PFSK-1 (cell line): Measurements from ENCODE around the gene PLAU.

ENCODE experiments used
- FOXP2 ChIP-seq: optimal IDR thresholded peaks from 2 replicates; pipeline ENCODE3; 2011; ENCODE audit warnings: borderline replicate concordance, control low read depth, inconsistent platforms; ENCODE audit not compliant: insufficient read depth; ENCODE audit errors: extremely low read length, extremely low read depth
- POLR2AphosphoS5 ChIP-seq: IDR thresholded peaks from 2 replicates; pipeline ENCODE4 v1.6.1; 2012; ENCODE audit warnings: low read depth, mild to moderate bottlenecking, control low read depth, low read length, moderate library complexity
- SIN3A ChIP-seq: IDR thresholded peaks from 2 replicates; pipeline ENCODE4 v1.6.1; 2012; ENCODE audit warnings: mild to moderate bottlenecking, low read length, moderate library complexity, borderline replicate concordance; ENCODE audit not compliant: insufficient read depth
- TAF1 ChIP-seq: IDR thresholded peaks from 2 replicates; pipeline ENCODE4 v1.6.1; 2012; ENCODE audit warnings: low read length, control low read depth, borderline replicate concordance; ENCODE audit not compliant: insufficient read depth
- TF ChIP-seq, protein P1 (sequence below), 2 experiments: IDR thresholded peaks; 2 replicates each; pipeline versions ENCODE4 v1.6.1 to v1.8.0; 2011 to 2012; ENCODE audit warnings: low read depth in 2 of 2, low read length in 2 of 2, control low read depth in 1 of 2, inconsistent platforms in 1 of 2, mild to moderate bottlenecking in 1 of 2, moderate library complexity in 1 of 2; ENCODE audit not compliant: insufficient read depth in 1 of 2

- TF ChIP-seq, protein P1, sequence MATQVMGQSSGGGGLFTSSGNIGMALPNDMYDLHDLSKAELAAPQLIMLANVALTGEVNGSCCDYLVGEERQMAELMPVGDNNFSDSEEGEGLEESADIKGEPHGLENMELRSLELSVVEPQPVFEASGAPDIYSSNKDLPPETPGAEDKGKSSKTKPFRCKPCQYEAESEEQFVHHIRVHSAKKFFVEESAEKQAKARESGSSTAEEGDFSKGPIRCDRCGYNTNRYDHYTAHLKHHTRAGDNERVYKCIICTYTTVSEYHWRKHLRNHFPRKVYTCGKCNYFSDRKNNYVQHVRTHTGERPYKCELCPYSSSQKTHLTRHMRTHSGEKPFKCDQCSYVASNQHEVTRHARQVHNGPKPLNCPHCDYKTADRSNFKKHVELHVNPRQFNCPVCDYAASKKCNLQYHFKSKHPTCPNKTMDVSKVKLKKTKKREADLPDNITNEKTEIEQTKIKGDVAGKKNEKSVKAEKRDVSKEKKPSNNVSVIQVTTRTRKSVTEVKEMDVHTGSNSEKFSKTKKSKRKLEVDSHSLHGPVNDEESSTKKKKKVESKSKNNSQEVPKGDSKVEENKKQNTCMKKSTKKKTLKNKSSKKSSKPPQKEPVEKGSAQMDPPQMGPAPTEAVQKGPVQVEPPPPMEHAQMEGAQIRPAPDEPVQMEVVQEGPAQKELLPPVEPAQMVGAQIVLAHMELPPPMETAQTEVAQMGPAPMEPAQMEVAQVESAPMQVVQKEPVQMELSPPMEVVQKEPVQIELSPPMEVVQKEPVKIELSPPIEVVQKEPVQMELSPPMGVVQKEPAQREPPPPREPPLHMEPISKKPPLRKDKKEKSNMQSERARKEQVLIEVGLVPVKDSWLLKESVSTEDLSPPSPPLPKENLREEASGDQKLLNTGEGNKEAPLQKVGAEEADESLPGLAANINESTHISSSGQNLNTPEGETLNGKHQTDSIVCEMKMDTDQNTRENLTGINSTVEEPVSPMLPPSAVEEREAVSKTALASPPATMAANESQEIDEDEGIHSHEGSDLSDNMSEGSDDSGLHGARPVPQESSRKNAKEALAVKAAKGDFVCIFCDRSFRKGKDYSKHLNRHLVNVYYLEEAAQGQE (IDR thresholded peaks at IDR 0.05; ENCODE audit: insufficient read depth in 1 of 2, low read depth in 2 of 2, low read length in 2 of 2), result no peak
- no peak for TF ChIP-seq POLR2AphosphoS5
- TF ChIP-seq SIN3A, result no peak
- no peak for TF ChIP-seq TAF1
- TF ChIP-seq FOXP2, result no peak
These were observed 3.0 kb upstream of the PLAU start for GRCh38 chr10:73907841-73908517.
